DMS53 treated with DMSO at 0.1 percent for 48 hours (cell line): ENCODE measurements around the gene IL17RD.

Source experiments
- DNase-seq: peaks from one replicate; lab custom pipeline; 2025; ENCODE audit not compliant: unreplicated experiment; lab: John Stamatoyannopoulos, UW

The IL17RD gene

GRCh38 chr3:57069503-57069902, 95.7 kb downstream of the IL17RD start:
- no peak for DNase-seq

GRCh38 chr3:57068437-57069089, 96.6 kb downstream of the IL17RD start:
- DNase-seq: no peak

- no peak for DNase-seq
Observed at GRCh38 chr3:57066471-57066870, 98.7 kb downstream of the IL17RD start.

DNA sequence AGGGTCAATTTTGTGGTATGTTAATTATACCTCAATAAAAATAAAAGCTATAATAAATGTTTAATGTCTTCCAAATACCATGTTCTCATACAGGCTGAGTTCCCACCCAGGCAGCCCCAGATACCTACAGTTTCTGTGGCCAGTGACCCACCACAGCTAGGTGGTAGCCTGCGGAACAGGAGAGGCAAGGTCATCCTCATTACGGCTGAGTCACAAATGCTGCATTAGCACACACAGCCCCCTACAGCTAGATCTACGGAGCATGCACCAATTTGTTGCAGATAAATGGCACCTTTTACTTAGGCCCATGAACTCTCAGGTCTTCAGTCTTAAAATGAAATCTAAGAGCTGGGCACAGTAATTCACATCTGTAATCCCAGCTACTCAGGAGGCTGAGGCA, 99.6 kb downstream of the IL17RD start:
- DNase-seq: no peak

GRCh38 chr3:57064572-57064971, 100.6 kb downstream of the IL17RD start:
- no peak for DNase-seq

- no peak for DNase-seq
Observed at GRCh38 chr3:57064001-57064400, 101.2 kb downstream of the IL17RD start.

GRCh38 chr3:57063032-57063431, 102.1 kb downstream of the IL17RD start:
- no peak for DNase-seq

DNA sequence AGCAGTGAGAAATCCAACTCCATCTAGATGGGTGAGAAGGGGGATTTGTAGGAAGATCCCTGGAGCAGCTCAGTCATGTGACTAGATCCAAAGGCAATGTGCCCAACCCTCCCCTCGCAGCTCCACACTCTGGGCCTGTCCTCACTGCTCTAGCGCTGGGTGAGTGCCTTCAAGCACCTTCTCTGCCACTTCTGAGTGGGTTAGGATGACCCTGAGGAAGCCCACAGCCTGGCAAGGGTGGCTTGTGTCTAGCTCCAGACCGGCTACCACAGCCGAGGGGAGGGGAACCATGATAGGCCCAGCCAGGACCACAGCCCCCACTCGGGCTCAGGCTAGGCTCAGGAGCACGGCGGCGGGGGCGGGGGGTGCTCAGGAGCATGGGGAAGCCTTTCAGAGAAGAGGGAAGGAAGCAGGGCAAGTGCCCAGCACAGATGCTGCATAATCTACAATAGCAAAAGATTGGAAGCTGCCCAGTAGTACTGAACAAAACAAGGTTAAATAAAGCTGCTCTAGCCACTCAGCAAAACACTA, 103.0 kb downstream of the IL17RD start:
- no peak for DNase-seq

GRCh38 chr3:57061556-57061955, 103.6 kb downstream of the IL17RD start:
- DNase-seq: no peak

DNA sequence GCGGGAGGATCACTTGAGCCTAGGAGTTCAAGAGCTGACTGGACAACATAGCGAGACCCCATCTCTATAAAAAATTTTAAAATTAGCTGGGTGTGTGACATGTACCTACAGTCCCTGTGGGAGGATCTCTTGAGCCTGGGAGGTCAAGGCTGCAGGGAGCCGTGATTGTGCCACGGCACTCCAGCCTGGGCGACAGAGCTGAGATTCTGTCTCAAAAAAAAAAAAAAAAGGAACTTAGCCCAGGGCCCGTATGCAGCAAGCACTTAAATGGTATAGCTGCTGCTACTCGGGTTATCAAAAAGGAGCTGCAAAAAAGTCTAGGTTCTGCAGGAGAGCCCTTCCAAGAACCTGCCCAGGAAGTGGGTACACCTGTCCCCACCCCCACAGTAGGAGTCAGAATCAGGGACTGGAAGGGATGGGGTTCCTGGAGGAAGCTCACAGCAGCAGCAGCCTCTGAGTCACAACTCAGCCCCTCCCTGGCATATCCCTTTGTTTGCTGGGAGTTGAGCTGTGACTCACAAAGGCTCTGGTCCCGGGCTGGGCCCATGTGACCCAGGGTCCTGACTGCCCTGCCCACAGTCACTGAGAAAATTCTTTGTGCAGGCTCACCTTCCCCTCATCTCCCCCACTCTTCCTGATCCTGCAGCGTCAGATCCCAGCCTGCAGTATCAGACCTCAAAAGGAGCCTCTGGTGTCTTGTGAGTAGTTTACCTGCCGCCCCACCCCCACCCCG, 104.9 kb downstream of the IL17RD start, which contains the start of gene SPATA12:
Gene SPATA12 (plus strand): TSS at position 576 of the 733 bp plus-strand sequence. CDS start 13,031 bp downstream, outside the sequence.
- peak; percentile 53 for DNase-seq

DNA sequence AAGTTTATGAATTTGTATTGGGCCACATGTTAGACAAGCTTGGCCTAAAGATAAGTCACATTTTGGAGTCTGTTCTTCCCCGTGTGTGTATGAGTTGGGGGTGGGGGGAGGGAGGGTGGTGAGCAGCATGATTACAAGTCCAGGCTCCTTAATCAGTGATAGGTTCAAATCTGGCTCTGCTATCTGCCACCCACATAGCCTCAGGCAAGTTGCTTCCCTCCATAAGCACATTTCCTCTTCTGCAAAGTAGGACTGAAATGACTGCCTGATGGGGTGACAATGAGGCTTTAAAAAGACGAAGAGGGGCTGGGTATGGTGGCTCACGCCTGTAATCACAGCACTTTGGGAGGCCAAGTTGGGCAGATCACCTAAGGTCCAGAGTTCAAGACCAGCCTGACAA, 105.7 kb downstream of the IL17RD start:
- DNase-seq: no peak

DNA sequence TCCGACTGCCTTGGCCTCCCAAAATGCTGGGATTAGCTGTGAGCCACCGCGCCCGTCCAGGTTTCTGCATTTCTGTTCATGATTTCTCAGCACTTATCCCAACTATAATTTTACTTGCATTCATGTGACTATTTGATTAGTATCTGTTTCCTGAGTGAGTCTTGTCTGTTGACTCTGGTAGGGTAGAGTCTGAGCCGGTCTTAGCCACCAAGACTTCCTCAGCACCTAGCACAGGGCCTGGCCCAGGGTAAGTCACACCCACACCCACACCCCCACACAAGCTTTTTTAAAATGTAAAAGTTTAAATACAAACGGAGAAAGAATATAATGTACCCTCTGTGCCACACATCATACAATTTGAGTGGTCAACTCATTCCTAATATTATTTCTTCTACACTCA, 107.8 kb downstream of the IL17RD start:
- no peak for DNase-seq

- DNase-seq: no peak
Observed at GRCh38 chr3:57053122-57053521, 112.0 kb downstream of the IL17RD start.

DNA sequence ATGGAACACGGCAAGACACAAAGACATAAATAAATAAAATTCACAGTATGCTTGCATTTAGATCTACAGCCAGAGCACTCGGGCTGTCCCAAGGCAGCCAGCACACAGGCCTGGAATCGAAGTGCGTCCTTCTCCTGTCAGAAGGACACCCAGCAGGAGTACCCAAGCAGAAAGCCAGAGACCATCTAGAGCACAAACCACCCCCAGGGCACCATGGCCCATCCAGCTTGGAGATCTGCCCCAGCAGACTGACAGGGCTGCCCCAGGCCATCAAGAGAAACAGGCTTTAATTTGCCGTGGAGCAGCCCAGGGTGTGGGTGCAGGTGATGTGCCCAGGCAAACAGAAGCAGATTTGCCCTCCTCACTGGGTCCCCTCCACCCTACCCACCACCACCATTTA, 112.5 kb downstream of the IL17RD start:
- no peak for DNase-seq

GRCh38 chr3:57048728-57049127, 116.4 kb downstream of the IL17RD start:
- no peak for DNase-seq

GRCh38 chr3:57048052-57048671, 117.0 kb downstream of the IL17RD start:
- no peak for DNase-seq

GRCh38 chr3:57046101-57046765, 118.9 kb downstream of the IL17RD start:
- DNase-seq: no peak

GRCh38 chr3:57043518-57043917, 121.6 kb downstream of the IL17RD start:
- no peak for DNase-seq

DNA sequence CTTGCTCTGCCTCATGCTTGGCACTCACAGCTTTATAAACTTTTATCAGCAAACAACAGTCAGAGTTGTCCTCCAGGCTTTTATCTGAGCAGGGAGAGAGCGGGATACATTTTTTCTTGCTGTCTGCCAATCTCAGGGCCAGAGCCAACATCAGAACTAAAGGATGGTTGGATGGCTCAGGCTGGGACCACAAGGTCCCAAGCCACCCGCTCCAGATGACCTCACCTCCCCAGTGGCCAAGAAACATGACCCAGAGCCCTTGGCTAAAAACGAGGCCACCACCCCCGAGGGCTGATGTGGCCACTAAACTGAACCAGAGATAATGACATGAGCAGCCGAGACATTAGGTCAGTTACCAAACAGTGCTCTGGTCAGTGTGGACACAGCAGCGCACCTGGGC, 123.5 kb downstream of the IL17RD start:
- DNase-seq: no peak
